ENCODE results near the gene XXYLT1. TPM values are rescaled to one million over a fixed set of nuclear protein-coding genes. Genes with fewer than 3 reads are reported as not detected.
"Not testable (repeated sequence)": the region's sequence is repeated elsewhere in the genome, so short reads cannot be mapped to it uniquely, and the experiment has no call there.

Gene XXYLT1
- total RNA-seq, 1 experiment from 2014 or later = 25.5 TPM

DNA sequence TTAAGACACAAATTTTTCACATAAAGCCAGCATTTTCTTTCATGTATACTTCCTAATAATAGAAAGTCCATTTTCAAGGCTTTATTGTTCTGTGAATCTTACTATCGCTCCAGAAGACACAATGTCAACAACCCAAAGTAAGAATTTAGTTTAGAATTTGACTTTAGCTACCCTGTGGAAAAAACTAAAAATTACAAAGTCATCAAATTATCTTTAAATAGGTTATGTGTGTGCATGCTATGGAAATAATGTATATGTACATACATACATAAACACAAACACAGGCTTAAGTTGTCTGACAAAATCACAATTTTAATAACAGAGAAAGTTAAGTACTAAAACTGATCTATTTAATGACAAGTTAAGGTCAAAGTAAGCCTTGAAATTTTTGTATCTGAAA, 20.2 kb upstream of the XXYLT1 start:
- Histone ChIP-seq H3K4me3 (ENCODE audit: low read length) (no peak overlapping the region), H2AFZ (ENCODE audit: low read length) (no peak overlapping the region), H3K9me2 (replicated peaks; ENCODE audit: low read length) (no peaks in the 10 kb centered on the region), H3K27ac (ENCODE audit: low read length) (no peak overlapping the region), H4K20me1 (ENCODE audit: low read length) (no peaks in the 10 kb centered on the region), H3K9me3 (ENCODE audit: low read length) (no peaks in the 10 kb centered on the region), H3F3A (ENCODE audit: low read length, unreplicated experiment) (no peaks in the 10 kb centered on the region), H3K4me2 (ENCODE audit: low read length) (no peak overlapping the region), H3K79me2 (ENCODE audit: low read length) (no peaks in the 10 kb centered on the region), H3K9ac (ENCODE audit: low read length) (no peak overlapping the region), H3K4me1 (ENCODE audit: insufficient read depth, low read length) (peaks cover 15% of the 10 kb centered on the region), H3K36me3 (ENCODE audit: low read depth, low read length) (peaks cover 3% of the 10 kb centered on the region; the same call in 1 of the 2 replicates), H3K27me3 (ENCODE audit: low read length) (no peaks in the 10 kb centered on the region)
- intact Hi-C loops (cut with micrococcal nuclease) = no loop called here
- TF ChIP-seq EZH2 (IDR thresholded peaks at IDR 0.05; ENCODE audit: low read length, unreplicated experiment) (no peak), EZH2phosphoT487 (IDR thresholded peaks at IDR 0.05; ENCODE audit: borderline replicate concordance, low read length) (no peak)
- TF ChIP-seq, protein P1, sequence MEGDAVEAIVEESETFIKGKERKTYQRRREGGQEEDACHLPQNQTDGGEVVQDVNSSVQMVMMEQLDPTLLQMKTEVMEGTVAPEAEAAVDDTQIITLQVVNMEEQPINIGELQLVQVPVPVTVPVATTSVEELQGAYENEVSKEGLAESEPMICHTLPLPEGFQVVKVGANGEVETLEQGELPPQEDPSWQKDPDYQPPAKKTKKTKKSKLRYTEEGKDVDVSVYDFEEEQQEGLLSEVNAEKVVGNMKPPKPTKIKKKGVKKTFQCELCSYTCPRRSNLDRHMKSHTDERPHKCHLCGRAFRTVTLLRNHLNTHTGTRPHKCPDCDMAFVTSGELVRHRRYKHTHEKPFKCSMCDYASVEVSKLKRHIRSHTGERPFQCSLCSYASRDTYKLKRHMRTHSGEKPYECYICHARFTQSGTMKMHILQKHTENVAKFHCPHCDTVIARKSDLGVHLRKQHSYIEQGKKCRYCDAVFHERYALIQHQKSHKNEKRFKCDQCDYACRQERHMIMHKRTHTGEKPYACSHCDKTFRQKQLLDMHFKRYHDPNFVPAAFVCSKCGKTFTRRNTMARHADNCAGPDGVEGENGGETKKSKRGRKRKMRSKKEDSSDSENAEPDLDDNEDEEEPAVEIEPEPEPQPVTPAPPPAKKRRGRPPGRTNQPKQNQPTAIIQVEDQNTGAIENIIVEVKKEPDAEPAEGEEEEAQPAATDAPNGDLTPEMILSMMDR (conservative IDR thresholded peaks at IDR 0.05; ENCODE audit: low read depth, low read length) = no peak
- no TSS peak for BruUV-seq (replicated peaks)
- POLR2A ChIA-PET (ENCODE audit: unreplicated experiment) = no interaction called here
- DNase-seq (no peak), ATAC-seq (no peak)
- CTCF ChIA-PET = no interaction called here

DNA sequence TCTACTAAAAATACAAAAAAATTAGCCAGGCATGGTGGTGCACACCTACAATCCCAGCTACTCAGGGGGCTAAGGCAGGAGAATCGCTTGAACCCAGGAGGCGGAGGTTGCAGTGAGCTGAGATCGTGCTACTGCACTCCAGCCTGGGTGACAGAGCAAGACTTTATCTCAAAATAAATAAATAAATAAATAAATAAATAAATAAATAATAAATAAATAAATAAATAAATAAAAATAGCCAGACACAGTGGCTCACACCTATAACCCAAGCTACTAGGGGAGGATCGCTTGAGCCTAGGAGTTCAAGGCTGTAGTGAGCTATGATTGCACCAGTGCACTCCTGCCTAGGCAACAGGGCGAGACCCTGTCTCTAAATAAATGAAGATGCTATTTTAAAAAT, 19.7 kb upstream of the XXYLT1 start:
- H3K79me2 ChIP-seq (ENCODE audit: low read length); H3K4me2 ChIP-seq (ENCODE audit: low read length); BruUV-seq (replicated peaks); POLR2A ChIA-PET (ENCODE audit: unreplicated experiment); H3K36me3 ChIP-seq (ENCODE audit: low read depth, low read length); H3K9me3 ChIP-seq (ENCODE audit: low read length); H3K9ac ChIP-seq (ENCODE audit: low read length); ATAC-seq; H4K20me1 ChIP-seq (ENCODE audit: low read length); H3K4me3 ChIP-seq (ENCODE audit: low read length); intact Hi-C loops (cut with micrococcal nuclease); H3K27ac ChIP-seq (ENCODE audit: low read length); CTCF ChIA-PET; H3K9me2 ChIP-seq (replicated peaks; ENCODE audit: low read length); H3F3A ChIP-seq (ENCODE audit: low read length, unreplicated experiment); DNase-seq; H3K27me3 ChIP-seq (ENCODE audit: low read length); H2AFZ ChIP-seq (ENCODE audit: low read length): not testable (repeated sequence)
- H3K4me1 ChIP-seq (ENCODE audit: insufficient read depth, low read length) = peaks cover 18% of the 10 kb centered on the region

DNA sequence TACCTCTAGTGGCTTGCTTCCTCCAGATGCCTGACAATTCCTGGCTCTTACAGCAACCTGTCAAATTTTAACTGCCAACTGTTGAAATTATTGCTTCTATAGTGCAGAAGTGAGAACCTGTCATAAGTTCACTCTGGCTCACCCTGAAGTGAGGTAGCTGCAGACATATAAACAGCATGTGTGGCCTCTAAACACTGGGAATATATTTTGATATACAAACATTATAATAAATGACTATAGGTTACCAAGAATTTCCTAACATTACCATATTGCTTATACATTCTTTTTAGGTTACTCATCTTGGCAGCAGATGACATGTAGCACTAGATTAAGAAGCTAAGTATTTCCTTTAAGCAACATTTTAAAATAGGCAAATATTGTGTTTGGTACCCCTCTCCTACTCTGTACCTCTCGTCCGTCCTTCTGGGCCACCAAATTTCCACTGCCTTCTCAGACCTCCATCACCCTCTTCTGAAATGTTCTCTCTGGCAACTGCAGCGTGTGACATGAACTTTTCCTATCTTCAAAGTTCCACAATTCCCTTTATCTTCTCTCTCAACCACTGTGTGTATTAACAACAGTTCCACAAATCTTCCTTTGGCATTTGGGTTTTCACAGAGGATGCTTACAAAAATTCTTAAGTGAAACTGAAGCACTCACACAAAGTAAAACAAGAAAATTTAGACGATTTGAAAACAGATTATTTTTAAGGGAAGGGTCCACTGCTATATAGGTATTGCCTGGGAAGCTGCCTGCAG, 15.3 kb upstream of the XXYLT1 start:
- H3K4me2 ChIP-seq (ENCODE audit: low read length) = peak overlapping the region; percentile 14
- H3K9me3 ChIP-seq (ENCODE audit: low read length) = no peaks in the 10 kb centered on the region
- no peak overlapping the region for H2AFZ ChIP-seq (ENCODE audit: low read length)
- ATAC-seq (peak; percentile 92), DNase-seq (peak; percentile 77)
- CTCF ChIA-PET = no interaction called here
- H3K4me1 ChIP-seq (ENCODE audit: insufficient read depth, low read length) = peaks cover 18% of the 10 kb centered on the region
- no peak for TF ChIP-seq EZH2phosphoT487 (IDR thresholded peaks at IDR 0.05; ENCODE audit: borderline replicate concordance, low read length)
- TF ChIP-seq, protein P1 (conservative IDR thresholded peaks at IDR 0.05; ENCODE audit: low read depth, low read length) = no peak
- TF ChIP-seq EZH2 (IDR thresholded peaks at IDR 0.05; ENCODE audit: low read length, unreplicated experiment) = no peak
- no peaks in the 10 kb centered on the region for H3F3A ChIP-seq (ENCODE audit: low read length, unreplicated experiment)
- peaks cover 7% of the 10 kb centered on the region; the same call in 1 of the 2 replicates for H3K36me3 ChIP-seq (ENCODE audit: low read depth, low read length)
- no peak overlapping the region for H3K9ac ChIP-seq (ENCODE audit: low read length)
- no TSS peak for BruUV-seq (replicated peaks)
- no peaks in the 10 kb centered on the region for H3K79me2 ChIP-seq (ENCODE audit: low read length)
- no peaks in the 10 kb centered on the region for H3K9me2 ChIP-seq (replicated peaks; ENCODE audit: low read length)
- no peaks in the 10 kb centered on the region for H4K20me1 ChIP-seq (ENCODE audit: low read length)
- no peak overlapping the region; the same call in 1 of the 2 replicates for H3K27ac ChIP-seq (ENCODE audit: low read length)
- H3K4me3 ChIP-seq (ENCODE audit: low read length) = no peak overlapping the region
- intact Hi-C loops (cut with micrococcal nuclease) = loop anchor here (5.0 kb wide), 1 partner anchor 156 kb away; the partner anchor contains the start of gene ACAP2
- POLR2A ChIA-PET (ENCODE audit: unreplicated experiment) = no interaction called here
- no peaks in the 10 kb centered on the region for H3K27me3 ChIP-seq (ENCODE audit: low read length)
